ENCODE data around the gene RABGAP1L. TPM values are rescaled to one million over a fixed set of nuclear protein-coding genes. Genes with fewer than 3 reads are reported as not detected.
"Not testable (repeated sequence)": the region's sequence is repeated elsewhere in the genome, so short reads cannot be mapped to it uniquely, and the experiment has no call there.

RABGAP1L gene
- total RNA-seq, 2 experiments from 2014 or later: 59.8 to 67.6 TPM

DNA sequence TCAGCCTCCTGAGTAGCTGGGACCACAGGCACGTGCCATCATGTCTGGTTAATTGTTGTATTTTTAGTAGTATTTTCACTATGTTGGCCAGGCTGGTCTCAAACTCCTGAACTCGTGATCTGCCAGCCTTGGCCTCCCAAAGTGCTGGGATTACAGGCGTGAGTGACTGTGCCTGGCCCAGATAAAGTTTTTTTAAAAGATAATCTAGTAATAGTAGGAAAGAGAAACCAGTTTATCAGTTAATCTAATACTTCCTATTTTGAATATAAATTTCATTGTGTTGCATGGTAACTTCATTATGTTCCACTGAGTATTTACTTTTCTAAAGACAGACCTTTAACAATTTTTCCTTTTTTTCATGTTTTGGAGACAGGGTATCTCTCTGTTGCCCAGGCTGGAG is 10.0 kb downstream of the RABGAP1L start:
- TF ChIP-seq, protein P1, sequence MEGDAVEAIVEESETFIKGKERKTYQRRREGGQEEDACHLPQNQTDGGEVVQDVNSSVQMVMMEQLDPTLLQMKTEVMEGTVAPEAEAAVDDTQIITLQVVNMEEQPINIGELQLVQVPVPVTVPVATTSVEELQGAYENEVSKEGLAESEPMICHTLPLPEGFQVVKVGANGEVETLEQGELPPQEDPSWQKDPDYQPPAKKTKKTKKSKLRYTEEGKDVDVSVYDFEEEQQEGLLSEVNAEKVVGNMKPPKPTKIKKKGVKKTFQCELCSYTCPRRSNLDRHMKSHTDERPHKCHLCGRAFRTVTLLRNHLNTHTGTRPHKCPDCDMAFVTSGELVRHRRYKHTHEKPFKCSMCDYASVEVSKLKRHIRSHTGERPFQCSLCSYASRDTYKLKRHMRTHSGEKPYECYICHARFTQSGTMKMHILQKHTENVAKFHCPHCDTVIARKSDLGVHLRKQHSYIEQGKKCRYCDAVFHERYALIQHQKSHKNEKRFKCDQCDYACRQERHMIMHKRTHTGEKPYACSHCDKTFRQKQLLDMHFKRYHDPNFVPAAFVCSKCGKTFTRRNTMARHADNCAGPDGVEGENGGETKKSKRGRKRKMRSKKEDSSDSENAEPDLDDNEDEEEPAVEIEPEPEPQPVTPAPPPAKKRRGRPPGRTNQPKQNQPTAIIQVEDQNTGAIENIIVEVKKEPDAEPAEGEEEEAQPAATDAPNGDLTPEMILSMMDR (IDR thresholded peaks at IDR 0.05): no peak
- no peaks in the 10 kb centered on the region for H3K36me3 ChIP-seq (ENCODE audit: insufficient read depth, low read length)

DNA sequence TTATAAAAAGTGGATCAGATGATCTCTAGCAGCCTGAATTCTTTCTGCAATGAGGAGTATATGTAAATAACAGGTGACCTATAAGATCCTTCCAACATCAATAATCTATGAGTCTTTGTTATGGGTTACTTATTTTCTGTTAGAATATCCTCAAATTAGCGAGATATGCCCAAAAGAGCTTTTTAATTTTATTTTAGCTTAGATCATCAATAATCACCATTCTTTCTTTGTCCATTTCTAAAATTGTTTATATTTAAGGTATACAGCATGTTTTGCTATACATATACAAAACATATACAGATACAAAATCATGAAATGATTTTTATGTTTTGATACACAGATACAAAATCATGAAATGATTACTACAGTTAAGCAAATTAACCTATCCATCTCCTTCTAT is 11.8 kb downstream of the RABGAP1L start:
- DNase-seq: no peak
- no peak overlapping the region for H3K4me3 Mint-ChIP-seq

More for the DNA sequence above, 10.0 kb downstream of the RABGAP1L start:
- Mint-ChIP-seq H3K4me1 (ENCODE audit: low read depth) (peaks cover 69% of the 10 kb centered on the region), H3K4me3 (no peak overlapping the region), H3K9me3 (no peaks in the 10 kb centered on the region), H3K36me3 (ENCODE audit: low read depth) (peaks cover 9% of the 10 kb centered on the region), H3K27ac (no peak overlapping the region), H3K27me3 (no peaks in the 10 kb centered on the region)
- no peak overlapping the region for H3K27ac ChIP-seq (ENCODE audit: low read depth in 1 of 2, low read length in 2 of 2)
- peaks cover 7% of the 10 kb centered on the region for H3K4me1 ChIP-seq (ENCODE audit: insufficient read depth, low read length)
- intact Hi-C loops (cut with DNase I, micrococcal nuclease): loop anchor here in 1 of 2 experiments (10.0 kb wide), 1 partner anchor 1635 kb away; the partner anchor contains the start of gene SUCO
- DNase-seq: no peak
- no peak overlapping the region for H3K4me3 ChIP-seq (ENCODE audit: low read length)
- no peak for ATAC-seq (ENCODE audit: poor library complexity)
- H3K9me3 ChIP-seq (ENCODE audit: control insufficient read depth in 1 of 2, insufficient read depth in 1 of 2, low read length in 2 of 2): no peaks in the 10 kb centered on the region
- ChIA-PET POLR2A (no interaction called here), CTCF (interaction anchor here (1.1 kb wide), 1 partner anchor 55 kb away, joined by 3 read pairs; no protein-coding TSS in a partner anchor)
- H3K27me3 ChIP-seq (ENCODE audit: control insufficient read depth in 1 of 2, insufficient read depth in 2 of 2, low read length in 2 of 2): no peaks in the 10 kb centered on the region

DNA sequence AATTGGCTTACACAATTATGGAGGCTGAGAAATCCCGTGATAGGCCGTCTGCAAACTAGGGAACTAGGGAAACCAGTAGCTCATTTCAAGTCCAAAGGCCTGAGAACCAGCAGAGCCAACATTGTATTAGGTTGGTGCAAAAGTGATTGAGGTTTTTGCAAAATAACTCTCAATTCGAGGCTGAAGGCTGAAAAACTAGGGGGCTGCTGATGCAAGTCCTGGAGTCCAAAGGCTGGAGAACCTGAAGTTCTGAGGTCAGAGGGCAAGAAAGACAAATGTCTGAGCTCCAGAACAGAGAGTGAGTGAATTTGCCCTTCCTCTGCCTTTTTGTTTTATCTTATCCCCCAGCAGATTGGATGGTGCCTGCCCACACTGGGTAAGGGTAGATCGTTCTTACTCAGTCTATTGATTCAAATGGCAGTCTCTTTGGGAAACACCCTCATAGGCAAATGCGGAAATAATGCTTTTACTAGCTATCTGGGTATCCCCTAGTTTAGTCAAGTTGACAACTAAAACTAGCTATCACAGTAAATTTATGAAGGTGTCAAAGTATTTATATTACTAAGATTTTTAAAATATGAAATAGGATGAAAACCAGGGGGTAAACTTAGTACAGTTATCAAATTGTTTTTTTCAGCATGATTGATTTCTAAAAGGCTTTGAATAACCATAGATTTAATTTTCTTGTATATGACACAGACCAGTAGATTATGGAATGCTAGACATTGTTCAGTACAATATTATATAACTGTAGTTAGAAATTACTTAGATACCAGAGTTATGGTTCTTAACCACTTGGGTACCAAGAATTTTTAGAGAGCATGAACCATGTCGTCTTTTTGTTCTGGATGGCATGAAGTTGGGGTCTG is 15.4 kb downstream of the RABGAP1L start:
- Histone ChIP-seq H3K4me1 (ENCODE audit: insufficient read depth, low read length) (no peaks in the 10 kb centered on the region), H3K27me3 (ENCODE audit: control insufficient read depth in 1 of 2, insufficient read depth in 2 of 2, low read length in 2 of 2) (no peaks in the 10 kb centered on the region), H3K4me3 (ENCODE audit: low read length) (no peak overlapping the region), H3K27ac (ENCODE audit: low read depth in 1 of 2, low read length in 2 of 2) (no peak overlapping the region), H3K36me3 (ENCODE audit: insufficient read depth, low read length) (no peaks in the 10 kb centered on the region), H3K9me3 (ENCODE audit: control insufficient read depth in 1 of 2, insufficient read depth in 1 of 2, low read length in 2 of 2) (no peaks in the 10 kb centered on the region)
- H3K9me3 Mint-ChIP-seq: peaks cover 5% of the 10 kb centered on the region
- POLR2A ChIA-PET: no interaction called here
- CTCF ChIA-PET: interaction anchor here (0.8 to 1.1 kb wide), 2 partner anchors 8 to 18 kb away, joined by 3 read pairs; no protein-coding TSS in a partner anchor
- H3K36me3 Mint-ChIP-seq (ENCODE audit: low read depth): peaks cover 27% of the 10 kb centered on the region
- peaks cover 59% of the 10 kb centered on the region for H3K4me1 Mint-ChIP-seq (ENCODE audit: low read depth)
- no peak overlapping the region for H3K27ac Mint-ChIP-seq
- no peak overlapping the region for H3K4me3 Mint-ChIP-seq
- TF ChIP-seq, protein P1 (IDR thresholded peaks at IDR 0.05): no peak
- intact Hi-C loops (cut with DNase I, micrococcal nuclease): no loop called here
- ATAC-seq (ENCODE audit: poor library complexity) (no peak), DNase-seq (no peak)
- no peaks in the 10 kb centered on the region for H3K27me3 Mint-ChIP-seq

More for the DNA sequence above, 11.8 kb downstream of the RABGAP1L start:
- Mint-ChIP-seq H3K36me3 (ENCODE audit: low read depth) (peaks cover 14% of the 10 kb centered on the region), H3K4me1 (ENCODE audit: low read depth) (peaks cover 58% of the 10 kb centered on the region), H3K27me3 (no peaks in the 10 kb centered on the region), H3K9me3 (no peaks in the 10 kb centered on the region), H3K27ac (no peak overlapping the region)
- TF ChIP-seq, protein P1 (IDR thresholded peaks at IDR 0.05): no peak
- Histone ChIP-seq H3K36me3 (ENCODE audit: insufficient read depth, low read length) (no peaks in the 10 kb centered on the region), H3K27me3 (ENCODE audit: control insufficient read depth in 1 of 2, insufficient read depth in 2 of 2, low read length in 2 of 2) (no peaks in the 10 kb centered on the region), H3K4me3 (ENCODE audit: low read length) (no peak overlapping the region), H3K4me1 (ENCODE audit: insufficient read depth, low read length) (peaks cover 4% of the 10 kb centered on the region), H3K27ac (ENCODE audit: low read depth in 1 of 2, low read length in 2 of 2) (no peak overlapping the region), H3K9me3 (ENCODE audit: control insufficient read depth in 1 of 2, insufficient read depth in 1 of 2, low read length in 2 of 2) (no peaks in the 10 kb centered on the region)
- intact Hi-C loops (cut with DNase I, micrococcal nuclease): no loop called here
- ATAC-seq (ENCODE audit: poor library complexity): no peak
- ChIA-PET CTCF (no interaction called here), POLR2A (no interaction called here)

DNA sequence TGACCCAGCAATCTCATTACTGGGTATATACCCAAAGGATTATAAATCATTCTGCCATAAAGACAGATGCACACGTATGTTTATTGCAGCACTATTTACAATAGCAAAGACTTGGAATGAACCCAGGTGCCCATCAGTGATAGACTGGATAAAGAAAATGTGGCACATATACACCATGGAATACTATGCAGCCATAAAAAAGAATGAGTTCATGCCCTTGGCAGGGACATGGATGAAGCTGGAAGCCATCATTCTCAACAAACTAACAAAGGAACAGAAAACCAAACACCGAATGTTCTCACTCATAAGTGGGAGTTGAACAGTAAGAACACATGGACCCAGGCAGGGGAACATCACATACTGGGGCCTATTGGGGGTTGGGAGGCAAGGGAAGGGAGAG is 19.1 kb downstream of the RABGAP1L start:
- POLR2A ChIA-PET; DNase-seq; H3K4me1 ChIP-seq (ENCODE audit: insufficient read depth, low read length); H3K27me3 Mint-ChIP-seq; H3K27ac ChIP-seq (ENCODE audit: low read depth in 1 of 2, low read length in 2 of 2); intact Hi-C loops (cut with DNase I, micrococcal nuclease); H3K9me3 ChIP-seq (ENCODE audit: control insufficient read depth in 1 of 2, insufficient read depth in 1 of 2, low read length in 2 of 2); CTCF ChIA-PET; H3K4me3 ChIP-seq (ENCODE audit: low read length); H3K9me3 Mint-ChIP-seq; ATAC-seq (ENCODE audit: poor library complexity); H3K27me3 ChIP-seq (ENCODE audit: control insufficient read depth in 1 of 2, insufficient read depth in 2 of 2, low read length in 2 of 2); H3K36me3 ChIP-seq (ENCODE audit: insufficient read depth, low read length); H3K27ac Mint-ChIP-seq; H3K4me3 Mint-ChIP-seq: not testable (repeated sequence)
- H3K4me1 Mint-ChIP-seq (ENCODE audit: low read depth): peaks cover 49% of the 10 kb centered on the region
- peaks cover 27% of the 10 kb centered on the region for H3K36me3 Mint-ChIP-seq (ENCODE audit: low read depth)

Measured in CD4-positive, alpha-beta T cell (primary cell).